ENCODE results near the gene RAP1A.

DNA sequence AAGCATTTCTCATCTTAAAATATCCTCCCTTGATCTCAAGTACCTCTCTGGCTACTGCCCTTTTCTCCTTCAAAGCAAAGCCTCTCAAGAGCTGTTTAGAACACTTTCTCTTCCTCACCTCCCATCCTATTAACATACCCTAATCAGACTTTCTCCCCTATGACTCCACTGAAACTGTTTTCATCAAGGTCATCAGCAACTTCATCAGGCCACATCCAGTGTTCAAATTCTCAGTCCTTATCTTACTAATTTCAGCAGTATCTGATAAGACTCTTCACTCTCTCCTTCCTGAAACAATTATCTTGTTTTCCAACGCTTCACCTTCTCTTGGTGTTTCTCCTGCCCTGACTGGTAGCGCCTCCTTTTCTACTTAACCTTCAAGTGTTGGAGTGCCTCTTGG lies 1.5 kb upstream of the RAP1A start:
- TF ChIP-seq, protein P1, sequence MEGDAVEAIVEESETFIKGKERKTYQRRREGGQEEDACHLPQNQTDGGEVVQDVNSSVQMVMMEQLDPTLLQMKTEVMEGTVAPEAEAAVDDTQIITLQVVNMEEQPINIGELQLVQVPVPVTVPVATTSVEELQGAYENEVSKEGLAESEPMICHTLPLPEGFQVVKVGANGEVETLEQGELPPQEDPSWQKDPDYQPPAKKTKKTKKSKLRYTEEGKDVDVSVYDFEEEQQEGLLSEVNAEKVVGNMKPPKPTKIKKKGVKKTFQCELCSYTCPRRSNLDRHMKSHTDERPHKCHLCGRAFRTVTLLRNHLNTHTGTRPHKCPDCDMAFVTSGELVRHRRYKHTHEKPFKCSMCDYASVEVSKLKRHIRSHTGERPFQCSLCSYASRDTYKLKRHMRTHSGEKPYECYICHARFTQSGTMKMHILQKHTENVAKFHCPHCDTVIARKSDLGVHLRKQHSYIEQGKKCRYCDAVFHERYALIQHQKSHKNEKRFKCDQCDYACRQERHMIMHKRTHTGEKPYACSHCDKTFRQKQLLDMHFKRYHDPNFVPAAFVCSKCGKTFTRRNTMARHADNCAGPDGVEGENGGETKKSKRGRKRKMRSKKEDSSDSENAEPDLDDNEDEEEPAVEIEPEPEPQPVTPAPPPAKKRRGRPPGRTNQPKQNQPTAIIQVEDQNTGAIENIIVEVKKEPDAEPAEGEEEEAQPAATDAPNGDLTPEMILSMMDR (IDR thresholded peaks at IDR 0.05), result no peak
- TF ChIP-seq TEAD1 (CRISPR knock-in tag; IDR thresholded peaks at IDR 0.05) (no peak), KAT7 (CRISPR knock-in tag; IDR thresholded peaks at IDR 0.05; ENCODE audit: borderline replicate concordance) (no peak)
